GM18873 (cell line): ENCODE results near the gene COL9A3.

ENCODE experiments used
- ATAC-seq: cut with Tn5 transposase; IDR thresholded peaks from one replicate; pipeline ENCODE4 v1.9.1; 2021; ENCODE audit warnings: mild to moderate bottlenecking, moderate library complexity, moderate number of reproducible peaks; ENCODE audit not compliant: unreplicated experiment, low FRiP score

Gene COL9A3

GRCh38 chr20:62876902-62877816 lies 60.3 kb downstream of the COL9A3 start:
- no peak for ATAC-seq

- no peak for ATAC-seq
Measured at GRCh38 chr20:62878244-62879038, 61.6 kb downstream of the COL9A3 start.

GRCh38 chr20:62879275-62880146 lies 62.7 kb downstream of the COL9A3 start:
- ATAC-seq = no peak

- no peak for ATAC-seq
Measured at GRCh38 chr20:62880147-62880934, 63.5 kb downstream of the COL9A3 start.

GRCh38 chr20:62880935-62881661 lies 64.2 kb downstream of the COL9A3 start:
- no peak for ATAC-seq

GRCh38 chr20:62881662-62882395 lies 65.0 kb downstream of the COL9A3 start:
- ATAC-seq = no peak

GRCh38 chr20:62882426-62882825 lies 65.6 kb downstream of the COL9A3 start:
- ATAC-seq = no peak

- ATAC-seq = no peak
Measured at GRCh38 chr20:62884556-62884955, 67.7 kb downstream of the COL9A3 start.

- no peak for ATAC-seq
Measured at GRCh38 chr20:62885046-62885895, 68.4 kb downstream of the COL9A3 start.

- no peak for ATAC-seq
Measured at GRCh38 chr20:62885896-62886708, 69.3 kb downstream of the COL9A3 start.

GRCh38 chr20:62886709-62887058 lies 69.8 kb downstream of the COL9A3 start:
- no peak for ATAC-seq

GRCh38 chr20:62887152-62887859 lies 70.5 kb downstream of the COL9A3 start:
- no peak for ATAC-seq

GRCh38 chr20:62887860-62888239 lies 71.0 kb downstream of the COL9A3 start:
- no peak for ATAC-seq

- no peak for ATAC-seq
Measured at GRCh38 chr20:62888406-62888805, 71.6 kb downstream of the COL9A3 start.

GRCh38 chr20:62888910-62889309 lies 72.1 kb downstream of the COL9A3 start:
- no peak for ATAC-seq

- no peak for ATAC-seq
Measured at GRCh38 chr20:62889411-62889810, 72.6 kb downstream of the COL9A3 start.
